ENCODE measurements around the gene CDKN2B-AS1.

The CDKN2B-AS1 gene

DNA sequence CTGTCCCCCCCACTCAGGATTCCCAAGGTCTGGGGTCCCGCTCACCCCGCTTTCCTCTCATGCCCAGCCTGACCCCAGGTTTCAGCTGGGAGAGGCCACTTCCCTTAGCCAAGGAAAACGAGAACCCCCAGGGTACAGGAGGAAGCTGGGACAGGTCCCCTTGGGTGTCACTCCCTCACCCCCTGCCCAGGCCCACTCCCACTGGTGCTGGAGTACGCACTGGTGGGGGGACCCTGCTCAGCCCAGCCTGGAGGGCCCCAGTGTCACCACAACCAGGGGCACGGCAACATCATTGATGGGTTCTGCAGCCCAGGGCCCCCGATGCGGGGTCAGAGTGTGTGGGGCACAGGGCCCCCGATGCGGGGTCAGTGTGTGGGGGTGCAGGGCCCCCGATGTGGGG, 159.5 kb downstream of the CDKN2B-AS1 start:
- no peaks in the 10 kb centered on the region for H3K9me3 ChIP-seq (ENCODE audit: insufficient read depth, low read length)
- H3K9me2 ChIP-seq (replicated peaks; ENCODE audit: insufficient read depth, low read length) = no peaks in the 10 kb centered on the region
- H3K79me2 ChIP-seq (ENCODE audit: insufficient read depth, low read length) = no peaks in the 10 kb centered on the region
- H4K20me1 ChIP-seq (ENCODE audit: low read depth, low read length) = no peaks in the 10 kb centered on the region
- no peak overlapping the region for H3K4me2 ChIP-seq (ENCODE audit: low read depth, low read length, poor library complexity, severe bottlenecking)
- H3K27ac ChIP-seq (ENCODE audit: low read depth, low read length) = no peak overlapping the region
- no peaks in the 10 kb centered on the region for H3F3A ChIP-seq (ENCODE audit: insufficient read depth)
- no peaks in the 10 kb centered on the region for H3K27me3 ChIP-seq (ENCODE audit: low read length)
- H3K4me3 ChIP-seq (ENCODE audit: insufficient read depth, low read length, poor library complexity, severe bottlenecking) = no peak overlapping the region
- H3K9ac ChIP-seq (ENCODE audit: low read length) = no peak overlapping the region
- no peak overlapping the region for H2AFZ ChIP-seq (ENCODE audit: low read depth, low read length, severe bottlenecking)
- TF ChIP-seq EZH2phosphoT487 (conservative IDR thresholded peaks at IDR 0.05; ENCODE audit: low read length) = no peak
- TF ChIP-seq, protein P1, sequence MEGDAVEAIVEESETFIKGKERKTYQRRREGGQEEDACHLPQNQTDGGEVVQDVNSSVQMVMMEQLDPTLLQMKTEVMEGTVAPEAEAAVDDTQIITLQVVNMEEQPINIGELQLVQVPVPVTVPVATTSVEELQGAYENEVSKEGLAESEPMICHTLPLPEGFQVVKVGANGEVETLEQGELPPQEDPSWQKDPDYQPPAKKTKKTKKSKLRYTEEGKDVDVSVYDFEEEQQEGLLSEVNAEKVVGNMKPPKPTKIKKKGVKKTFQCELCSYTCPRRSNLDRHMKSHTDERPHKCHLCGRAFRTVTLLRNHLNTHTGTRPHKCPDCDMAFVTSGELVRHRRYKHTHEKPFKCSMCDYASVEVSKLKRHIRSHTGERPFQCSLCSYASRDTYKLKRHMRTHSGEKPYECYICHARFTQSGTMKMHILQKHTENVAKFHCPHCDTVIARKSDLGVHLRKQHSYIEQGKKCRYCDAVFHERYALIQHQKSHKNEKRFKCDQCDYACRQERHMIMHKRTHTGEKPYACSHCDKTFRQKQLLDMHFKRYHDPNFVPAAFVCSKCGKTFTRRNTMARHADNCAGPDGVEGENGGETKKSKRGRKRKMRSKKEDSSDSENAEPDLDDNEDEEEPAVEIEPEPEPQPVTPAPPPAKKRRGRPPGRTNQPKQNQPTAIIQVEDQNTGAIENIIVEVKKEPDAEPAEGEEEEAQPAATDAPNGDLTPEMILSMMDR (IDR thresholded peaks at IDR 0.05; ENCODE audit: insufficient read depth, low read length, poor library complexity, severe bottlenecking) = no peak
- H3K36me3 ChIP-seq (ENCODE audit: low read length) = no peaks in the 10 kb centered on the region

DNA sequence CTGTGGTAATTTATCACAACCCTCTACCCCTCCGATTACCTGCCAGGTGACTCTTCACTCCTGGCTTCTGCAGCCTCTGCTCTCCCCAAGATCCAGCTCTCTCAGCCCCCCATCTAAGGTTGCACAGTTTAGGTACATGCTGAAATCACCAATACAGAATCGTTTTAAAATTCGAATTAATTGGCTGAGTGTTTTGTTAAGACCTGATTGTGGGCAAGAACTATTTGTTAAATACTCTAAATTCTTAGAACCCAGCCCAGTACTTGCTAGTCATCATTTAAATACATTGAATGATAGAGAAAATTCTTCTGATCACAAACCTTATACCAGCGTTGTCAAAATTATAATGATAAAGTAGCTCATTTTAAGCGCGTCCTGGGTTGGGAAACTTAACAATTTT, 162.0 kb downstream of the CDKN2B-AS1 start:
- H3F3A ChIP-seq (ENCODE audit: insufficient read depth) = no peaks in the 10 kb centered on the region
- H3K9me2 ChIP-seq (replicated peaks; ENCODE audit: insufficient read depth, low read length) = no peaks in the 10 kb centered on the region
- TF ChIP-seq, protein P1 (IDR thresholded peaks at IDR 0.05; ENCODE audit: insufficient read depth, low read length, poor library complexity, severe bottlenecking) = no peak
- TF ChIP-seq EZH2phosphoT487 (conservative IDR thresholded peaks at IDR 0.05; ENCODE audit: low read length) = no peak
- no peak overlapping the region for H2AFZ ChIP-seq (ENCODE audit: low read depth, low read length, severe bottlenecking)
- H4K20me1 ChIP-seq (ENCODE audit: low read depth, low read length) = no peaks in the 10 kb centered on the region
- H3K27ac ChIP-seq (ENCODE audit: low read depth, low read length) = no peak overlapping the region
- H3K27me3 ChIP-seq (ENCODE audit: low read length) = no peaks in the 10 kb centered on the region
- H3K9me3 ChIP-seq (ENCODE audit: insufficient read depth, low read length) = no peaks in the 10 kb centered on the region
- no peak overlapping the region for H3K4me2 ChIP-seq (ENCODE audit: low read depth, low read length, poor library complexity, severe bottlenecking)
- no peak overlapping the region for H3K4me3 ChIP-seq (ENCODE audit: insufficient read depth, low read length, poor library complexity, severe bottlenecking)
- H3K79me2 ChIP-seq (ENCODE audit: insufficient read depth, low read length) = no peaks in the 10 kb centered on the region
- H3K9ac ChIP-seq (ENCODE audit: low read length) = no peak overlapping the region
- H3K36me3 ChIP-seq (ENCODE audit: low read length) = no peaks in the 10 kb centered on the region

DNA sequence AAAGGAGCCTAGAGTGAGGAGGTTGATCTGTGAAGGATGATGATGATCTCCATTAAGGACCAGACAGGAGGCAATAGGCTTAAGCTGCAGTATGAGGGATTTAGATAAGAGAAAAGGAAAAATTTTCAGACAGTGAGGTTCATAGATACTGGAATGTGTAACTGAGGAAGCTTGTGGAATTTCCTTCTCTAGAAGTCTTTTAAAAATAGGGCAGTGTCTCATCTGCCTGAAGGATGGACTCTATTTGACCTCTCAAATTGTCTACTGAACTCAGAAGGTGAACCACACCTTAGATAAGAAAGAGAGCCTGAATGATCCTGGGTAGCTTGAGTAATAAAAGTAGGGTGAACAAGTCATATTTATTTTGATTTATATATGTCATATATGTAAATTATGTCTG, 162.7 kb downstream of the CDKN2B-AS1 start:
- H3K79me2 ChIP-seq (ENCODE audit: insufficient read depth, low read length) = no peaks in the 10 kb centered on the region
- H3F3A ChIP-seq (ENCODE audit: insufficient read depth) = no peaks in the 10 kb centered on the region
- no peak overlapping the region for H3K27ac ChIP-seq (ENCODE audit: low read depth, low read length)
- H3K9me3 ChIP-seq (ENCODE audit: insufficient read depth, low read length) = no peaks in the 10 kb centered on the region
- H3K9me2 ChIP-seq (replicated peaks; ENCODE audit: insufficient read depth, low read length) = no peaks in the 10 kb centered on the region
- TF ChIP-seq, protein P1 (IDR thresholded peaks at IDR 0.05; ENCODE audit: insufficient read depth, low read length, poor library complexity, severe bottlenecking) = no peak
- H3K4me2 ChIP-seq (ENCODE audit: low read depth, low read length, poor library complexity, severe bottlenecking) = no peak overlapping the region
- no peaks in the 10 kb centered on the region for H3K36me3 ChIP-seq (ENCODE audit: low read length)
- H3K27me3 ChIP-seq (ENCODE audit: low read length) = no peaks in the 10 kb centered on the region
- H4K20me1 ChIP-seq (ENCODE audit: low read depth, low read length) = no peaks in the 10 kb centered on the region
- no peak overlapping the region for H3K4me3 ChIP-seq (ENCODE audit: insufficient read depth, low read length, poor library complexity, severe bottlenecking)
- H3K9ac ChIP-seq (ENCODE audit: low read length) = no peak overlapping the region
- H2AFZ ChIP-seq (ENCODE audit: low read depth, low read length, severe bottlenecking) = no peak overlapping the region

DNA sequence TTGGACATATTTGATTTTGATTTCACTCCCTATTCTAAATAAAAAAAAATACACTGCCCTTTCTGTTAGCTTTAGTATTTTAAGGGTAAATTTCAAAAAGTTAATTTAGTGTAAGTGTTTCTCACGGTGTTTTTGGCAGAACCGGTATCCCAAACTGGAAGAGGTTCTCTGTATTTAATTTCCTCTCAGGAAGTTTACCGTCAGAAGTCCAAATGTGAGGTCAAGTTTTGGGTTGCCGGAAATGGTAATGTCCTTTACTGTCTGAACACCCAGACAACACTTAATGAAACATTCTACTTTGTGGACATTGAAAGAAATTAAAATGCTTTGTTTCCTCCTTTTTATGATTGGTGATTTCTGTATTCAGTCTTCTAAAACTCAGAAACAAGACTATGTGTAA, 163.2 kb downstream of the CDKN2B-AS1 start:
- no peak for TF ChIP-seq EZH2phosphoT487 (conservative IDR thresholded peaks at IDR 0.05; ENCODE audit: low read length)
- TF ChIP-seq, protein P1 (IDR thresholded peaks at IDR 0.05; ENCODE audit: insufficient read depth, low read length, poor library complexity, severe bottlenecking) = no peak
- no peaks in the 10 kb centered on the region for H3K27me3 ChIP-seq (ENCODE audit: low read length)
- H3K4me2 ChIP-seq (ENCODE audit: low read depth, low read length, poor library complexity, severe bottlenecking) = no peak overlapping the region
- no peak overlapping the region for H3K27ac ChIP-seq (ENCODE audit: low read depth, low read length)
- no peak overlapping the region for H3K9ac ChIP-seq (ENCODE audit: low read length)
- H3F3A ChIP-seq (ENCODE audit: insufficient read depth) = no peaks in the 10 kb centered on the region
- H3K79me2 ChIP-seq (ENCODE audit: insufficient read depth, low read length) = no peaks in the 10 kb centered on the region
- no peak overlapping the region for H3K4me3 ChIP-seq (ENCODE audit: insufficient read depth, low read length, poor library complexity, severe bottlenecking)
- H3K36me3 ChIP-seq (ENCODE audit: low read length) = no peaks in the 10 kb centered on the region
- no peak overlapping the region for H2AFZ ChIP-seq (ENCODE audit: low read depth, low read length, severe bottlenecking)
- no peaks in the 10 kb centered on the region for H4K20me1 ChIP-seq (ENCODE audit: low read depth, low read length)
- H3K9me2 ChIP-seq (replicated peaks; ENCODE audit: insufficient read depth, low read length) = no peaks in the 10 kb centered on the region
- H3K9me3 ChIP-seq (ENCODE audit: insufficient read depth, low read length) = no peaks in the 10 kb centered on the region

Measured in SU-DHL-6 (cell line).